Transverse colon (tissue), 3 donors: ENCODE data around the gene GMFB.

Experiments
- CTCF ChIP-seq, 5 experiments: fragments of 200-600 bp in 3 of 5; fragments of 450-650 bp in 2 of 5; sonication (generic) in 3 of 5; IDR thresholded peaks; 1 replicate in 2 of 5; 2 replicates in 3 of 5; pipeline ENCODE4 v1.5.1; 2016 to 2017; ENCODE audit warnings: antibody characterized with exemption in 5 of 5, inconsistent platforms in 3 of 5, mild to moderate bottlenecking in 2 of 5, moderate library complexity in 1 of 5
- POLR2A ChIP-seq: fragments of 450-650 bp; IDR thresholded peaks from one replicate; pipeline ENCODE4 v1.6.1; 2016; ENCODE audit warnings: antibody characterized with exemption, mild to moderate bottlenecking, moderate library complexity

- TF ChIP-seq CTCF (IDR thresholded peaks at IDR 0.05) = no peak
- no peak for TF ChIP-seq POLR2A
Measured at GRCh38 chr14:54474232-54474793, 14.5 kb downstream of the GMFB start.
